MCF 10A (cell line): ENCODE measurements around the gene CERS1. TPM values are rescaled to one million over a fixed set of nuclear protein-coding genes. Genes with fewer than 3 reads are reported as not detected.

Experiments used
- BruUV-seq: library from RNA; stranded (reverse); fragments of 400-500 nt; replicated peaks from 2 replicates; lab custom pipeline; 2021; lab: Mats Ljungman, UMichigan
- CTCF ChIA-PET: fragments of 300-600 bp; sonication (Branson Sonifier 250); formaldehyde crosslinking; extraction: SDS; loops from one replicate; lab custom pipeline; 2021; ENCODE audit warnings: antibody characterized with exemption, inconsistent platforms; lab: Yijun Ruan, JAX
- POLR2A ChIA-PET: fragments of 300-600, 350-650 bp; sonication (Branson Sonifier 250); formaldehyde crosslinking; extraction: SDS; loops from one replicate; lab custom pipeline; 2020; ENCODE audit warnings: antibody characterized with exemption, inconsistent platforms; lab: Yijun Ruan, JAX
- DNase-seq: peaks from one replicate; pipeline ENCODE4 v3.0.0-alpha.2; 2018; ENCODE audit not compliant: unreplicated experiment
- H3K27ac Mint-ChIP-seq: one replicate; pipeline ENCODE4 v1.8.0; 2022; ENCODE audit warnings: mild to moderate bottlenecking, low read depth, mixed read lengths; ENCODE audit not compliant: unreplicated experiment
- H3K27me3 Mint-ChIP-seq: one replicate; pipeline ENCODE4 v1.8.0; 2022; ENCODE audit warnings: mixed read lengths; ENCODE audit not compliant: insufficient read depth, unreplicated experiment
- H3K36me3 Mint-ChIP-seq: one replicate; pipeline ENCODE4 v1.8.0; 2022; ENCODE audit warnings: mild to moderate bottlenecking, moderate library complexity, mixed read lengths; ENCODE audit not compliant: insufficient read depth, unreplicated experiment
- H3K4me1 Mint-ChIP-seq: one replicate; pipeline ENCODE4 v1.8.0; 2022; ENCODE audit warnings: mixed read lengths; ENCODE audit not compliant: insufficient read depth, unreplicated experiment
- H3K4me3 Mint-ChIP-seq: one replicate; pipeline ENCODE4 v1.8.0; 2022; ENCODE audit warnings: mild to moderate bottlenecking, moderate library complexity, mixed read lengths; ENCODE audit not compliant: unreplicated experiment
- H3K9me3 Mint-ChIP-seq: one replicate; pipeline ENCODE4 v1.8.0; 2022; ENCODE audit warnings: mixed read lengths; ENCODE audit not compliant: unreplicated experiment
- CTCF ChIP-seq: fragments of 200-600 bp; IDR thresholded peaks from one replicate; pipeline ENCODE4 v1.8.0; 2022; ENCODE audit warnings: antibody characterized with exemption, mild to moderate bottlenecking; ENCODE audit not compliant: unreplicated experiment
- intact Hi-C: fragments of 100-400 bp; cut with micrococcal nuclease; formaldehyde crosslinking; loops from 2 replicates; pipeline ENCODE4 v1.14.1; 2022
- total RNA-seq: library from RNA; stranded (reverse); gene quantifications from 2 replicates; pipeline ENCODE4 v1.2.3, GENCODE V29; 2022

CERS1 gene
- total RNA-seq, 1 experiment from 2014 or later: not detected

- Mint-ChIP-seq H3K4me3 (no peak overlapping the region), H3K4me1 (peaks cover 10% of the 10 kb centered on the region), H3K36me3 (peaks cover 24% of the 10 kb centered on the region), H3K27ac (no peak overlapping the region), H3K27me3 (no peaks in the 10 kb centered on the region), H3K9me3 (no peaks in the 10 kb centered on the region)
- DNase-seq: peak; percentile 47
- no peak for TF ChIP-seq CTCF
- ChIA-PET POLR2A (interaction anchor here (0.5 kb wide), 1 partner anchor 207 kb away, joined by 4 read pairs; no protein-coding TSS in a partner anchor), CTCF (interaction anchor here (0.5 to 2.2 kb wide), 4 partner anchors 13 to 107 kb away, joined by 3 to 15 read pairs (median 4); no protein-coding TSS in a partner anchor)
- no TSS peak for BruUV-seq
- intact Hi-C loops: no loop called here
Measured at GRCh38 chr19:18879579-18880373, 16.2 kb downstream of the CERS1 start.

- no TSS peak for BruUV-seq
- H3K27ac Mint-ChIP-seq: no peak overlapping the region
- H3K9me3 Mint-ChIP-seq: no peaks in the 10 kb centered on the region
- ChIA-PET POLR2A (interaction anchor here (0.5 to 0.6 kb wide), 2 partner anchors 69 to 206 kb away, joined by 3 to 4 read pairs; no protein-coding TSS in a partner anchor), CTCF (interaction anchor here (0.5 to 2.2 kb wide), 3 partner anchors 12 to 108 kb away, joined by 3 to 15 read pairs (median 4); no protein-coding TSS in a partner anchor)
- H3K4me1 Mint-ChIP-seq: peaks cover 8% of the 10 kb centered on the region
- no peak for TF ChIP-seq CTCF
- peaks cover 24% of the 10 kb centered on the region for H3K36me3 Mint-ChIP-seq
- DNase-seq: no peak
- H3K4me3 Mint-ChIP-seq: no peak overlapping the region
- no peaks in the 10 kb centered on the region for H3K27me3 Mint-ChIP-seq
- intact Hi-C loops: no loop called here
Measured at GRCh38 chr19:18878858-18879578, 16.9 kb downstream of the CERS1 start.

- peaks cover 30% of the 10 kb centered on the region for H3K36me3 Mint-ChIP-seq
- no peak overlapping the region for H3K27ac Mint-ChIP-seq
- no peak for DNase-seq
- TF ChIP-seq CTCF: no peak
- POLR2A ChIA-PET: interaction anchor here (0.7 kb wide), 1 partner anchor 114 kb away, joined by 3 read pairs; no protein-coding TSS in a partner anchor
- intact Hi-C loops: no loop called here
- no peaks in the 10 kb centered on the region for H3K27me3 Mint-ChIP-seq
- CTCF ChIA-PET: interaction anchor here (0.6 to 2.1 kb wide), 2 partner anchors 12 to 117 kb away, joined by 3 to 14 read pairs; no protein-coding TSS in a partner anchor
- peaks cover under 1% of the 10 kb centered on the region for H3K4me1 Mint-ChIP-seq
- BruUV-seq: no TSS peak
- no peak overlapping the region for H3K4me3 Mint-ChIP-seq
- no peaks in the 10 kb centered on the region for H3K9me3 Mint-ChIP-seq
Measured at GRCh38 chr19:18878058-18878797, 17.7 kb downstream of the CERS1 start.
